GM12875 (cell line): ENCODE measurements around the gene CBX4.

ENCODE experiments used
- H3K4me3 ChIP-seq: one replicate; pipeline ENCODE4 v1.5.1; 2011; ENCODE audit warnings: low read depth, low read length, control low read depth
- TF ChIP-seq, protein P1 (sequence below): IDR thresholded peaks from 2 replicates; pipeline ENCODE4 v1.5.1; 2011; ENCODE audit warnings: low read depth, mild to moderate bottlenecking, control low read depth, inconsistent platforms, low read length, moderate library complexity, borderline replicate concordance; ENCODE audit not compliant: insufficient read depth

Gene CBX4

DNA sequence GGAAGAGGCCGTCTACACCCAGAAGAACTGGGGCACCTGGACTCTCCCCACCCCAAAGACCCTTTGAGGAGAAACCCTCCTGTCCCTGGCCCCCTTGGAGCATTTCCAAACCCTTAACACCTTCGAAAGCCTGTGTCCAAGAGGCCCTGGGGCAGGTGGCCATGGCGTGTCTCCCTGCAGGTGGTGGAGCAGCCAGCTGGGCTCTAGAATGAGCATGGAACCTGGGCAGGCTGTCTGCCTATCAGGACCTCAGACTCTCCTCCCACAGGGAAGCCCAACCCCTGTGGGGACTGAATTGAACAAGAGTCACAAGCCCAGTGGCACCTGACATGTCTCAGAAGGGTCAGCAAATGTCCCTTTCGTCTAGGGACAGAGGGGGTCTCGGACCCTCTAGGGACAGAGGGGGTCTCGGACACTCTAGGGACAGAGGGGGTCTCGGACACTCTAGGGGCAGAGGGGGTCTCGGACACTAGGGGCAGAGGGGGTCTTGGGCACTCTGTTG, 8.4 kb downstream of the CBX4 start:
- no peak overlapping the region for H3K4me3 ChIP-seq
- TF ChIP-seq, protein P1, sequence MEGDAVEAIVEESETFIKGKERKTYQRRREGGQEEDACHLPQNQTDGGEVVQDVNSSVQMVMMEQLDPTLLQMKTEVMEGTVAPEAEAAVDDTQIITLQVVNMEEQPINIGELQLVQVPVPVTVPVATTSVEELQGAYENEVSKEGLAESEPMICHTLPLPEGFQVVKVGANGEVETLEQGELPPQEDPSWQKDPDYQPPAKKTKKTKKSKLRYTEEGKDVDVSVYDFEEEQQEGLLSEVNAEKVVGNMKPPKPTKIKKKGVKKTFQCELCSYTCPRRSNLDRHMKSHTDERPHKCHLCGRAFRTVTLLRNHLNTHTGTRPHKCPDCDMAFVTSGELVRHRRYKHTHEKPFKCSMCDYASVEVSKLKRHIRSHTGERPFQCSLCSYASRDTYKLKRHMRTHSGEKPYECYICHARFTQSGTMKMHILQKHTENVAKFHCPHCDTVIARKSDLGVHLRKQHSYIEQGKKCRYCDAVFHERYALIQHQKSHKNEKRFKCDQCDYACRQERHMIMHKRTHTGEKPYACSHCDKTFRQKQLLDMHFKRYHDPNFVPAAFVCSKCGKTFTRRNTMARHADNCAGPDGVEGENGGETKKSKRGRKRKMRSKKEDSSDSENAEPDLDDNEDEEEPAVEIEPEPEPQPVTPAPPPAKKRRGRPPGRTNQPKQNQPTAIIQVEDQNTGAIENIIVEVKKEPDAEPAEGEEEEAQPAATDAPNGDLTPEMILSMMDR, result no peak

DNA sequence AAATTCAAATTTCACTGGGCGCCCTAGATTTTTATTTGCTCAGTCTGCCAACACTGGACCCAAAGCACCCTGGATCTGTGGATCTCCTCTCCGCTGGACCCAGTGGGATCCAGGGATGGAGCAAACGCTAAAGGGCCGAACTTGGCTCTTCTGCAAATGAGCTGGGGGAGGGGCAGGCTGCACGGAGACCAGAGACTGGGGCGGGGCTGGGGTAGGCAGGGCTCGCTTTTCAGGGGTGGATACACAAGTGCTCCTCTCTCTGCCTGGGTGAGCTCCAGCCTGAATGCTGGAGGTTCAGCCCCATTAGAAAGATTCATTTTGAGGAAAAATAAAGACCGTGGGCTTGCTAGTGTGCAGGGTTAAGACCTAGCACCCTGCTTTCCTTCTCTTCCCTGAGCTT, 8.9 kb downstream of the CBX4 start:
- no peak overlapping the region for H3K4me3 ChIP-seq
- TF ChIP-seq, protein P1, result no peak

DNA sequence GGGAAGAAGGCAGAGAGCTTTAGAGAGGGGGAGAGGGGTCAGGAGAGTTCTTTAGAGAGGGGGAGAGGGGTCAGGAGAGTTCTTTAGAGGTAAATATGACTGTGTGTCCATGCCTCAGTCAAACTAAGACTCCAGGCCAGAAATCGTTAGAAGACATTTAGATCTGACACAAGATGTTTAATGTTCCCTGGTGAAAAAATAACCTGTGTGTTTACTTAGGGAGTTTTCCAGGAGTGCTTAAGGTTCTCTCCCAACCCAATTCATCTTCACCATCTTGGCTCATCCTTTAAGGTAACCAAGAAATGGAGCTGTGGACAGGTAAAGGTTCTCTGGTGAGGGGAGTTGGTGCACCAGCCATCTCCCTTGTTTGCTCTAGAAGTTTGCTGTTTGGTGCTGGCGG, 9.8 kb downstream of the CBX4 start:
- no peak overlapping the region for H3K4me3 ChIP-seq
- TF ChIP-seq, protein P1, result no peak

DNA sequence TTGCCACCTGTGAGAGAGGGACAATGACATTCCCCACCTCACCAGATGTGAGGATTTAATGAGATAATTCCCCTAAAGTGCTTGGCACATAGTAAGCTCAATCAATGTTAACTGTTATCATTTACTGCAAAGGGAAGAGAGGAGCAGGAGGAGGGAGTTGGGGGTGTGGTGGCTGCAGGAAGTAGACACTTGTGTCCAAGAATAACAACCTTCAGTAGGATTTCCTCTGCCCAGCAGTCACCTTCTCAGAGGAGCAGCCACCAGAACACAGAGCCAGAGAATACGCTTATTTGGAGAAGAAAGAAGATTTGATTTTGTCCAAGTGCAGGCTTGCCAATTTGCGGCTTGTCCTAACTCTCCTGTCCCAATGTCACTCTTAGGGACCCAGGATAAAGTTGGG, 10.2 kb downstream of the CBX4 start:
- TF ChIP-seq, protein P1, result no peak
- no peak overlapping the region for H3K4me3 ChIP-seq

DNA sequence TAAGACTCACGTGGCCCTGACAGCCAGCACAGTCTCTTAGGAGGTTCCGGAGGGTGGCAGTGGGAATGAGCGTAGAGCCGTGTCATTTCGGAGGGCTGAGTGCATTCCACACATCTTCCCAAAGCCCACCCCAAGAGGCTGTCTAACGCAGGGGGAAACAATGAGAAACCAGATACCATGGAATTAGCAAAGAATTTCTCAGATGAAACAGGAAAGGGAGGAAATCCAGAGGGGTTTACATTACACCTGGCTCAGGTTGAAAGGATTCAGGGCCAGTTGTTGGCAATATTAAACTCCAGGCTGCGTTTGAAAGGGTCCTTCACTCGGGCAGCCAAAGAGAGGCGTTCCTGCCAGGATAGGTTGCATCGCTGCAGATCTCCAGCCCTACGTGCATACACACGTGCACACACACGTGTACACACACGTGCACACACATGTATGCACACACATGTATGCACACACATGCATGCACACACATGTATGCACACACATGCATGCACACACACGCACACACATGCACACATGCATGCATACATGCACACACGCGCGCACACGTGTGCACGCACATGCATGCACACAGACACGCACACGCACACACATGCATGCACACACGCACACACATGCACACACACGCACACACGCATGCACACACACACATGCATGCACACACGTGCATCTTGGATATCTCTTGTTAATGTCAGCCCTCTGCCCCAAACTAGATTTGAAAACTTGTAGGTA, 12.2 kb downstream of the CBX4 start:
- TF ChIP-seq, protein P1, result no peak

DNA sequence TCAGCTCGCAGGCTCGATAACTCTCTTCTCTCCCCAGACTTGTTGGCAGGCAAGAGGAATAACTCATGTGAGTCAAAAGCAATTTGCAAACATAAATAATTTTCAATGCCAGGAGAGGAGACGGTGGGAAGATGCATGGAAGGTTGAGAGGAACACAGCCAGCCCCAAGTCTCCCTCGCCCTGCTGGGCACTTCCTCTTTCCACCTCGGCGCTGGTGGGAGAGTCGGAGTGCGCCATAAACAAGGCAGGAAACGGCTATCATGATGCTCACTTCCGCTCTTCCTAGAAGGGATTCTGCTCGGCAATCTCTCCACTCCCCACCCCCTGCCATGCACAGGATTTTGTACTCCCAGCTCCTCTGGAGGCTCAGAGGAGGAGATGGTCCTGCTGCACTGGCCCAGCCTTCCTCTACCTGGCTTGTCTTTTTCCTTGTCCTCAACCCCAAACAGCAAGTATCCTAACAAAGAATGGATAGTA, 13.0 kb downstream of the CBX4 start:
- TF ChIP-seq, protein P1, result no peak
- H3K4me3 ChIP-seq, result no peak overlapping the region

More for the DNA sequence above, 12.2 kb downstream of the CBX4 start:
- H3K4me3 ChIP-seq, result no peak overlapping the region

DNA sequence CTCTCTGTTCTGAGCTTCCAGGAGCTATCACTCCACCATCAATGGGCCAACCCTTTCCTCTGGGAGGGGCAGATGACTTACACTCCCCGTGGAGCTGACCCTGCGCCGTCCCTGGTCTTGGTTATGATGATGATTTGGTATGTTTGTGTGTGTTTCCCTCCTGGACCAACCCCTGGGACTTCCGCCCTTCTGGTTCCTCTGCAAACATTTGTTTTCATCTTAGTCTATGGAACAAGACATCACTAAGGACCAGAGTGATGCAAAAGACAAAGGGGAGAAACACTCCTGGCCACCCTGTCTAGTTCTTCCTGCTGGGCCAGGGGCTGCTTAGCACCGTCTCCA, 13.7 kb downstream of the CBX4 start:
- TF ChIP-seq, protein P1, result no peak
- no peak overlapping the region for H3K4me3 ChIP-seq
